Adrenal gland (tissue), 12 donors: ENCODE data around the gene VWA1. TPM values are rescaled to one million over a fixed set of nuclear protein-coding genes. Genes with fewer than 3 reads are reported as not detected.

Source experiments
- DNase-seq, 7 donors: peaks; one replicate each; pipeline ENCODE4 v3.0.0-alpha.2; 2019 to 2020
- H3K27ac ChIP-seq, 5 donors: fragments of 200-600 bp; sonication (generic) in 4 of 5; 1 replicate in 3 of 5; 2 replicates in 2 of 5; pipeline versions ENCODE4 v1.5.1 to v1.8.0; 2016 to 2020; ENCODE audit warnings: mild to moderate bottlenecking in 1 of 5
- H3K27me3 ChIP-seq: fragments of 200-600 bp; 2 replicates; pipeline ENCODE4 v1.8.0; 2021
- H3K36me3 ChIP-seq, 2 donors: fragments of 200-600 bp; replicated peaks in 1 of 2; 1 replicate in 1 of 2; 2 replicates in 1 of 2; pipeline versions ENCODE4 v1.5.1 to v1.8.0; 2018 to 2022
- H3K4me1 ChIP-seq, 2 donors: fragments of 200-600 bp; replicated peaks in 1 of 2; 1 replicate in 1 of 2; 2 replicates in 1 of 2; pipeline versions ENCODE4 v1.5.1 to v1.8.0; 2018 to 2021
- H3K4me3 ChIP-seq, 4 donors: fragments of 200-600 bp; sonication (generic) in 3 of 4; one replicate each; pipeline ENCODE4 v1.5.1; 2016 to 2018
- H3K9me3 ChIP-seq, 3 donors: fragments of 200-600 bp; sonication (generic) in 1 of 3; replicated peaks in 1 of 3; 1 replicate in 2 of 3; 2 replicates in 1 of 3; pipeline versions ENCODE4 v1.5.1 to v1.8.0; 2016 to 2021
- CTCF ChIP-seq, 6 experiments: fragments of 450-650 bp in 4 of 6; fragments of 200-600 bp in 2 of 6; sonication (generic) in 1 of 6; IDR thresholded peaks; 1 replicate in 5 of 6; 2 replicates in 1 of 6; pipeline versions ENCODE4 v1.5.1 to v1.8.0; 2016 to 2021; ENCODE audit warnings: antibody characterized with exemption in 6 of 6, mild to moderate bottlenecking in 2 of 6, moderate library complexity in 1 of 6
- POLR2A ChIP-seq, 2 donors: fragments of 450-650 bp; IDR thresholded peaks; one replicate each; pipeline ENCODE4 v1.6.1; 2017; ENCODE audit warnings: antibody characterized with exemption in 2 of 2, mild to moderate bottlenecking in 2 of 2, moderate library complexity in 1 of 2
- WGBS, 4 donors: extraction: QIAGEN DNeasy Blood & Tissue Kit in 2 of 4; methylation state at CpG; one replicate each; pipeline versions ENCODE4 v1.1.5 to v1.1.7; 2013 to 2017; 5-methylcytosine and 5-hydroxymethylcytosine counted together
- intact Hi-C, 2 donors: fragments of 100-400 bp; cut with DNase I; formaldehyde crosslinking; loops; one replicate each; pipeline versions ENCODE4 v1.14.1 to v1.15.0; 2022 to 2023
- polyA plus RNA-seq, 3 donors: library from polyadenylated mRNA; stranded (reverse); fragments of 200-250 nt in 2 of 3; fragments of 350-450 nt in 1 of 3; fragmentation: Illumina TruSeq in 1 of 3; extraction: RNeasy Lipid Tissue Mini Kit (QIAGEN cat#74804) in 1 of 3; gene quantifications; one replicate each; pipeline ENCODE4 v1.2.3, GENCODE V29; 2013 to 2014
- total RNA-seq, 9 donors: library from RNA; depleted of rRNA in 4 of 9; stranded (reverse); fragments of >200 nt in 4 of 9; fragments of 120-200 nt in 1 of 9; fragmentation: NEBNext Ultra II Directional in 1 of 9; extraction: Animal tissue kit (Norgen Biotek cat#: 25700) in 1 of 9; gene quantifications; one replicate each; pipeline versions ENCODE4 v1.1.0 to v1.2.4, GENCODE V29; 2013 to 2023
- donor health status: healthy with polysubstance abuse.
- donor health status: Bipolar disorder and iron deficiency.
- donor health status: DM: yes; HTN: yes; CAD: no.
- donor health status: DM: no; HTN: no; CAD: no.
- donor health status: DM: no; HTN: no; CAD: no.
- donor health status: DM: yes; HTN: yes; CAD: no.

The VWA1 gene
- total and polyA plus RNA-seq, 12 donors = 0.99 to 49.0 (median 29.3) TPM

- Histone ChIP-seq H3K36me3 (peaks cover 0 to 80% of the 10 kb centered on the region in 2 donors), H3K4me1 (no peaks in the 10 kb centered on the region), H3K9me3 (no peaks in the 10 kb centered on the region), H3K27me3 (no peaks in the 10 kb centered on the region), H3K4me3 (no peak overlapping the region), H3K27ac (no peak overlapping the region)
- 94 to 97% (median 96%) methylated on average over 16 of the region's 16 CpGs for WGBS, 4 donors
- no peak for DNase-seq
- intact Hi-C loops = no loop called here
- no peak for TF ChIP-seq CTCF (IDR thresholded peaks at IDR 0.05)
Measured at GRCh38 chr1:1388078-1388472, 47.4 kb upstream of the VWA1 start.

- H3K27ac ChIP-seq = no peak overlapping the region
- intact Hi-C loops = no loop called here
- 86 to 88% (median 87%) methylated on average over 12 of the region's 12 CpGs for WGBS, 4 donors
- no peak for DNase-seq
- no peaks in the 10 kb centered on the region for H3K4me1 ChIP-seq
- TF ChIP-seq POLR2A (IDR thresholded peaks at IDR 0.05) (no peak), CTCF (IDR thresholded peaks at IDR 0.05) (no peak)
- peaks cover 0 to 100% of the 10 kb centered on the region in 2 donors for H3K36me3 ChIP-seq
- H3K27me3 ChIP-seq = no peaks in the 10 kb centered on the region
- H3K4me3 ChIP-seq = no peak overlapping the region
- H3K9me3 ChIP-seq = no peaks in the 10 kb centered on the region
Measured at GRCh38 chr1:1390675-1391074, 44.8 kb upstream of the VWA1 start.

GRCh38 chr1:1391225-1391624 lies 44.3 kb upstream of the VWA1 start:
- H3K36me3 ChIP-seq = peaks cover 0 to 100% of the 10 kb centered on the region in 2 donors

GRCh38 chr1:1393014-1393413 lies 42.5 kb upstream of the VWA1 start:
- no peak for DNase-seq
- intact Hi-C loops = no loop called here
- TF ChIP-seq CTCF (IDR thresholded peaks at IDR 0.05) (no peak), POLR2A (IDR thresholded peaks at IDR 0.05) (no peak)
- no peaks in the 10 kb centered on the region for H3K9me3 ChIP-seq
- H3K27ac ChIP-seq = no peak overlapping the region
- H3K36me3 ChIP-seq = peaks cover 0 to 100% of the 10 kb centered on the region in 2 donors
- 84 to 100% (median 92%) methylated on average over 3 to 4 of the region's 4 CpGs for WGBS, 4 donors
- peaks cover 1 to 6% of the 10 kb centered on the region in 2 donors for H3K4me1 ChIP-seq
- H3K4me3 ChIP-seq = no peak overlapping the region
- no peaks in the 10 kb centered on the region for H3K27me3 ChIP-seq

More at GRCh38 chr1:1391225-1391624, 44.3 kb upstream of the VWA1 start:
- WGBS, 4 donors = 80 to 87% (median 83%) methylated on average over 12 of the region's 12 CpGs
- Histone ChIP-seq H3K4me1 (no peaks in the 10 kb centered on the region), H3K9me3 (no peaks in the 10 kb centered on the region), H3K27ac (no peak overlapping the region), H3K27me3 (no peaks in the 10 kb centered on the region), H3K4me3 (no peak overlapping the region)
- DNase-seq = no peak
- TF ChIP-seq POLR2A (IDR thresholded peaks at IDR 0.05) (no peak), CTCF (IDR thresholded peaks at IDR 0.05) (no peak)
- intact Hi-C loops = no loop called here
